H1 (cell line): Measurements from ENCODE around the gene COPS2. TPM values are rescaled to one million over a fixed set of nuclear protein-coding genes. Genes with fewer than 3 reads are reported as not detected.

Experiments
- CTCF ChIA-PET: fragments of 300-600 bp; sonication (Branson Sonifier 250); formaldehyde crosslinking; loops from one replicate; lab custom pipeline; 2021; ENCODE audit not compliant: partially characterized antibody; lab: Charles Lee
- POLR2A ChIA-PET: fragments of 300-600 bp; sonication (Branson Sonifier 250); formaldehyde crosslinking; loops from one replicate; lab custom pipeline; 2021; ENCODE audit warnings: inconsistent platforms; ENCODE audit not compliant: partially characterized antibody; lab: Charles Lee
- DNase-seq, 2 experiments: peaks; one replicate each; pipeline versions ENCODE4 v3.0.0 to v3.0.0-alpha.2; 2010 to 2022; ENCODE audit warnings: low spot score in 2 of 2, low read depth in 1 of 2, mixed read lengths in 1 of 2
- FAIRE-seq: peaks from 2 replicates; lab custom pipeline; 2011; peaks lifted over from hg19 to GRCh38; lab: Jason Lieb, UNC
- H2AFZ ChIP-seq: 2 replicates; pipeline ENCODE4 v1.8.1; 2012; ENCODE audit warnings: low read length, inconsistent platforms
- H2AK5ac ChIP-seq: 2 replicates; pipeline ENCODE4 v1.6.1; 2013; ENCODE audit warnings: low read depth, low read length
- H2BK120ac ChIP-seq: replicated peaks from 2 replicates; pipeline ENCODE3; 2013; ENCODE audit warnings: low read depth, low read length, inconsistent platforms
- H2BK12ac ChIP-seq: 2 replicates; pipeline ENCODE4 v1.6.1; 2013; ENCODE audit warnings: low read depth, low read length
- H2BK15ac ChIP-seq: 2 replicates; pipeline ENCODE4 v1.6.1; 2013; ENCODE audit warnings: low read length
- H2BK20ac ChIP-seq: 2 replicates; pipeline ENCODE4 v1.6.1; 2013; ENCODE audit warnings: low read length
- H2BK5ac ChIP-seq: 2 replicates; pipeline ENCODE4 v1.6.1; 2013; ENCODE audit warnings: low read depth, low read length
- H3K14ac ChIP-seq: 2 replicates; pipeline ENCODE4 v1.6.1; 2013; ENCODE audit warnings: inconsistent platforms; ENCODE audit not compliant: insufficient read length
- H3K18ac ChIP-seq: 2 replicates; pipeline ENCODE4 v1.6.1; 2013; ENCODE audit warnings: low read length; ENCODE audit errors: extremely low read depth
- H3K23ac ChIP-seq: 2 replicates; pipeline ENCODE4 v1.6.1; 2013; ENCODE audit warnings: inconsistent platforms; ENCODE audit not compliant: insufficient read length
- H3K23me2 ChIP-seq: 2 replicates; pipeline ENCODE4 v1.6.1; 2013; ENCODE audit warnings: low read depth, low read length
- H3K27ac ChIP-seq: 2 replicates; pipeline ENCODE4 v1.6.1; 2011; ENCODE audit warnings: low read depth, low read length, inconsistent platforms
- H3K27me3 ChIP-seq, 4 experiments: replicated peaks in 1 of 4; 1 replicate in 1 of 4; 2 replicates in 3 of 4; pipeline versions ENCODE4 v1.6.1 to v1.8.1; 2011 to 2013; ENCODE audit warnings: low read length in 3 of 4, mild to moderate bottlenecking in 3 of 4, inconsistent platforms in 2 of 4, mixed read lengths in 2 of 4, moderate library complexity in 1 of 4; ENCODE audit not compliant: control insufficient read depth in 3 of 4, insufficient read depth in 3 of 4; ENCODE audit errors: extremely low read depth in 1 of 4
- H3K36me3 ChIP-seq, 4 experiments: 2 replicates each; pipeline versions ENCODE4 v1.6.1 to v1.8.1; 2011 to 2013; ENCODE audit warnings: mild to moderate bottlenecking in 4 of 4, low read length in 3 of 4, moderate library complexity in 2 of 4, control low read depth in 1 of 4, inconsistent platforms in 1 of 4; ENCODE audit not compliant: insufficient read depth in 4 of 4, control insufficient read depth in 2 of 4
- H3K4ac ChIP-seq: replicated peaks from 2 replicates; pipeline ENCODE3; 2013; ENCODE audit warnings: low read length, low read depth, mixed read lengths, inconsistent platforms; ENCODE audit not compliant: insufficient read length
- H3K4me1 ChIP-seq, 4 experiments: replicated peaks in 1 of 4; 1 replicate in 1 of 4; 2 replicates in 3 of 4; pipeline versions ENCODE4 v1.6.1 to v1.8.1; 2011 to 2013; ENCODE audit warnings: low read length in 3 of 4, inconsistent platforms in 2 of 4, mixed read lengths in 1 of 4; ENCODE audit not compliant: insufficient read depth in 4 of 4, control insufficient read depth in 3 of 4
- H3K4me2 ChIP-seq, 2 experiments: 2 replicates each; pipeline versions ENCODE4 v1.6.1 to v1.8.1; 2011 to 2013; ENCODE audit warnings: low read depth in 2 of 2, low read length in 2 of 2, control low read depth in 1 of 2, inconsistent platforms in 1 of 2, mild to moderate bottlenecking in 1 of 2; ENCODE audit not compliant: insufficient read depth in 1 of 2
- H3K4me3 ChIP-seq, 4 experiments: fragments of 200-600, 300-600 bp in 1 of 4; sonication (generic), shearing (Covaris generic), sonication (Bioruptor Twin) in 1 of 4; 2 replicates each; pipeline versions ENCODE4 v1.5.1 to v1.8.1; 2011 to 2016; ENCODE audit warnings: low read length in 4 of 4, low read depth in 3 of 4, control low read depth in 2 of 4, inconsistent platforms in 2 of 4, mild to moderate bottlenecking in 2 of 4, mixed read lengths in 1 of 4, moderate library complexity in 1 of 4; ENCODE audit not compliant: insufficient read depth in 2 of 4; ENCODE audit errors: extremely low read depth in 1 of 4
- H3K56ac ChIP-seq: replicated peaks from 2 replicates; pipeline ENCODE3; 2013; ENCODE audit warnings: low read depth, mild to moderate bottlenecking, mixed read lengths, low read length, inconsistent platforms; ENCODE audit not compliant: insufficient read length
- H3K79me1 ChIP-seq: 2 replicates; pipeline ENCODE4 v1.6.1; 2013; ENCODE audit warnings: low read depth, low read length, control low read depth
- H3K79me2 ChIP-seq, 2 experiments: 2 replicates each; pipeline versions ENCODE4 v1.6.1 to v1.8.1; 2012 to 2013; ENCODE audit warnings: low read length in 2 of 2, mild to moderate bottlenecking in 2 of 2, inconsistent platforms in 1 of 2; ENCODE audit not compliant: insufficient read depth in 2 of 2, control insufficient read depth in 1 of 2
- H3K9ac ChIP-seq, 4 experiments: replicated peaks in 1 of 4; 1 replicate in 1 of 4; 2 replicates in 3 of 4; pipeline versions ENCODE4 v1.6.1 to v1.8.1; 2011 to 2013; ENCODE audit warnings: low read depth in 3 of 4, low read length in 3 of 4, control low read depth in 2 of 4, mild to moderate bottlenecking in 2 of 4, moderate library complexity in 2 of 4, inconsistent platforms in 1 of 4; ENCODE audit errors: extremely low read depth in 1 of 4
- H3K9me3 ChIP-seq, 2 experiments: 2 replicates each; pipeline versions ENCODE4 v1.6.1 to v1.8.1; 2012 to 2013; ENCODE audit warnings: mild to moderate bottlenecking in 2 of 2, moderate library complexity in 2 of 2, control low read depth in 1 of 2, inconsistent platforms in 1 of 2, low read depth in 1 of 2, low read length in 1 of 2, mixed read lengths in 1 of 2; ENCODE audit not compliant: insufficient read depth in 2 of 2
- H4K20me1 ChIP-seq, 2 experiments: replicated peaks in 1 of 2; 2 replicates each; pipeline versions ENCODE3 to v1.8.1; 2011 to 2013; ENCODE audit warnings: inconsistent platforms in 2 of 2, low read length in 2 of 2, mild to moderate bottlenecking in 1 of 2; ENCODE audit not compliant: insufficient read depth in 2 of 2, control insufficient read depth in 1 of 2
- H4K5ac ChIP-seq: 2 replicates; pipeline ENCODE4 v1.6.1; 2013; ENCODE audit warnings: low read length, low read depth, mixed read lengths, inconsistent platforms; ENCODE audit not compliant: insufficient read length
- H4K8ac ChIP-seq: 2 replicates; pipeline ENCODE4 v1.8.0; 2013; ENCODE audit warnings: mild to moderate bottlenecking, moderate library complexity, low read length, inconsistent platforms; ENCODE audit not compliant: insufficient read depth; ENCODE audit errors: extremely low read depth
- H4K91ac ChIP-seq: replicated peaks from 2 replicates; pipeline ENCODE3; 2013; ENCODE audit warnings: low read length, mixed read lengths, inconsistent platforms; ENCODE audit not compliant: insufficient read length
- GTF2F1 ChIP-seq: IDR thresholded peaks from 2 replicates; pipeline ENCODE4 v1.6.1; 2012; ENCODE audit warnings: low read depth, low read length, improper control_type of control experiment, borderline replicate concordance
- HDAC2 ChIP-seq, 2 experiments: fragments of 300-600 bp in 1 of 2; sonication (generic) in 1 of 2; IDR thresholded peaks; 2 replicates each; pipeline ENCODE4 v1.6.1; 2011 to 2012; ENCODE audit warnings: low read depth in 2 of 2, low read length in 2 of 2, mild to moderate bottlenecking in 2 of 2, moderate library complexity in 2 of 2, borderline replicate concordance in 1 of 2, inconsistent platforms in 1 of 2
- SUZ12 ChIP-seq: fragments of 200-600 bp; sonication (generic); IDR thresholded peaks from 2 replicates; pipeline ENCODE4 v1.6.1; 2012; ENCODE audit warnings: mild to moderate bottlenecking, inconsistent platforms, low read length, moderate library complexity, mixed read lengths
- WGBS, 2 experiments: shearing (Covaris generic) in 1 of 2; methylation state at CpG; one replicate each; pipeline versions ENCODE4 v1.1.6 to v1.1.7; 2013 to 2015; ENCODE audit warnings: low lambda C conversion rate in 2 of 2, mixed read lengths in 2 of 2, inconsistent platforms in 1 of 2, low coverage in 1 of 2, missing lambda C conversion rate in 1 of 2; ENCODE audit not compliant: insufficient replicate concordance in 2 of 2, insufficient coverage in 1 of 2, insufficient read length in 1 of 2; ENCODE audit errors: extremely low coverage in 1 of 2, missing lambda C conversion rate in 1 of 2; 5-methylcytosine and 5-hydroxymethylcytosine counted together
- polyA plus RNA-seq, 7 experiments: library from polyadenylated mRNA; depleted of rRNA in 3 of 7; stranded (reverse) in 5 of 7; unstranded in 2 of 7; fragments of >200 nt in 5 of 7; fragments of 200-250 nt in 2 of 7; gene quantifications; 1 replicate in 5 of 7; 2 replicates in 1 of 7; 4 replicates in 1 of 7; pipeline versions ENCODE4 v1.2.1 to v1.2.3, GENCODE V29; 2011 to 2013; ENCODE audit warnings: missing spikeins in 2 of 7, mixed read lengths in 2 of 7
- total RNA-seq: library from RNA; stranded (reverse); fragmentation: NEBNext Ultra II Directional; extraction: Animal tissue kit (Norgen Biotek cat#: 25700); gene quantifications from 2 replicates; pipeline ENCODE4 v1.2.1, GENCODE V29; 2021

The COPS2 gene
- total and polyA plus RNA-seq, 2 of the 8 experiments (the other 6 are each of a cell fraction or from before 2014, with no cell fraction given) = 17.7 to 85.1 TPM

DNA sequence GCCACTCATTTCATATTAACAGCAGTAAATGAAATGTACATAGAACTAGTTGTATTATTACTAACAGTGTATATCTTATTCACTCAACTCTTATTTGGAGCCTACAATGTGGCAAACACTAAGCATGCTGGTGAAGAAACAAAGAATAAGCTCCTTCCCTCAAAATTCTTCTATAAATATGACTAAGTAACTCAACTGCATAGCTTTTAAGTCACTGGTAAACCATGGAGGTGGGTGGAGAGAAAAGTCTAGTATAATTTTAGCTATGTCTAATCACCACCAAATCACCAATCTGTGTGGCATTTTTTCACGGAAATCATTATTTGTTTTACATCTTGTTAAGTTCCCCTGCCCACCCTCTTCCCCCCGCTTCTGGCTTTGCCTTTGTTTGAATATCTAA, 17.5 kb downstream of the COPS2 start:
- Histone ChIP-seq H3K4me1 (no peaks in the 10 kb centered on the region), H3K18ac (no peak overlapping the region), H2BK5ac (no peak overlapping the region), H3K36me3 (peaks cover 3 to 80% (median 32%) of the 10 kb centered on the region in 4 experiments; a peak in 7 of 8 replicates), H4K8ac (no peak overlapping the region), H3K23ac (no peak overlapping the region), H4K5ac (no peak overlapping the region), H2BK120ac (no peak overlapping the region), H3K14ac (no peak overlapping the region), H3K56ac (no peak overlapping the region), H3K9me3 (no peaks in the 10 kb centered on the region), H2BK12ac (no peak overlapping the region), H3K27me3 (no peaks in the 10 kb centered on the region), H2AK5ac (no peak overlapping the region), H3K23me2 (no peaks in the 10 kb centered on the region), H4K91ac (no peak overlapping the region), H3K4me3 (no peak overlapping the region), H3K27ac (no peak overlapping the region), H3K79me1 (no peaks in the 10 kb centered on the region; the same call in 1 of the 2 replicates), H3K4ac (no peak overlapping the region), H3K4me2 (no peak overlapping the region), H3K9ac (no peak overlapping the region), H3K79me2 (0 out of 4 replicates have a peak, but pooled peaks cover 0 to 5% of the 10 kb centered on the region in 2 experiments), H2BK20ac (no peak overlapping the region), H4K20me1 (no peaks in the 10 kb centered on the region), H2AFZ (no peak overlapping the region), H2BK15ac (no peak overlapping the region)
- FAIRE-seq (no peak), DNase-seq (no peak)
- WGBS, 2 experiments = 91% methylated on average over 2 of the region's 2 CpGs; no CpG with 5 or more reads in 1 of the 2 experiments
- CTCF ChIA-PET = interaction anchor here (1.2 kb wide), 1 partner anchor 12 kb away, joined by 3 read pairs; no protein-coding TSS in a partner anchor
- POLR2A ChIA-PET = interaction anchor here (0.9 to 2.6 kb wide), 2 partner anchors 11 to 19 kb away, joined by 3 to 8 read pairs; no protein-coding TSS in a partner anchor
- TF ChIP-seq HDAC2 (IDR thresholded peaks at IDR 0.05; ENCODE audit: borderline replicate concordance in 1 of 2, low read depth in 2 of 2, low read length in 2 of 2) (no peak), SUZ12 (no peak), GTF2F1 (no peak)
